Activated naive CD4-positive, alpha-beta T cell (primary cell): ENCODE results near the gene GPR34.
"Not testable (repeated sequence)": the region's sequence is repeated elsewhere in the genome, so short reads cannot be mapped to it uniquely, and the experiment has no call there.

Experiments
- DNase-seq, 4 experiments: peaks; one replicate each; lab custom pipeline; 2025; lab: John Stamatoyannopoulos, UW

The GPR34 gene

GRCh38 chrX:41688835-41689234, at the start of gene GPR34:
Gene GPR34, plus strand, starts transcription at chrX:41688973. Its CDS starts 6,661 bp downstream, at chrX:41695634.
- DNase-seq: no peak

GRCh38 chrX:41646201-41646600, 42.6 kb upstream of the GPR34 start:
- DNase-seq: not testable (repeated sequence)

GRCh38 chrX:41653125-41653524, 35.6 kb upstream of the GPR34 start:
- no peak for DNase-seq

- no peak for DNase-seq
Measured at GRCh38 chrX:41655101-41655500, 33.7 kb upstream of the GPR34 start.

- no peak for DNase-seq
Measured at GRCh38 chrX:41655631-41656030, 33.1 kb upstream of the GPR34 start.

- DNase-seq: no peak
Measured at GRCh38 chrX:41661366-41662095, 27.2 kb upstream of the GPR34 start.

- DNase-seq: no peak
Measured at GRCh38 chrX:41664375-41664901, 24.3 kb upstream of the GPR34 start.

- DNase-seq: no peak
Measured at GRCh38 chrX:41664908-41665307, 23.9 kb upstream of the GPR34 start.

GRCh38 chrX:41665686-41666085, 23.1 kb upstream of the GPR34 start:
- DNase-seq: no peak

GRCh38 chrX:41666251-41666650, 22.5 kb upstream of the GPR34 start:
- DNase-seq: no peak

GRCh38 chrX:41667631-41668030, 21.1 kb upstream of the GPR34 start:
- no peak for DNase-seq

- DNase-seq: no peak
Measured at GRCh38 chrX:41670112-41670511, 18.7 kb upstream of the GPR34 start.

- no peak for DNase-seq
Measured at GRCh38 chrX:41671082-41671481, 17.7 kb upstream of the GPR34 start.

- no peak for DNase-seq
Measured at GRCh38 chrX:41672643-41673042, 16.1 kb upstream of the GPR34 start.

- not testable (repeated sequence) for DNase-seq
Measured at GRCh38 chrX:41676361-41676760, 12.4 kb upstream of the GPR34 start.

- DNase-seq: no peak
Measured at GRCh38 chrX:41677183-41678060, 11.4 kb upstream of the GPR34 start.

- DNase-seq: no peak
Measured at GRCh38 chrX:41684138-41684537, 4.6 kb upstream of the GPR34 start.

- DNase-seq: no peak
Measured at GRCh38 chrX:41684940-41685339, 3.8 kb upstream of the GPR34 start.

GRCh38 chrX:41686788-41687187, 2.0 kb upstream of the GPR34 start:
- DNase-seq: no peak

GRCh38 chrX:41688156-41688555, 617 bp upstream of the GPR34 start:
- no peak for DNase-seq

GRCh38 chrX:41689711-41690110, 938 bp downstream of the GPR34 start:
- DNase-seq: no peak

GRCh38 chrX:41692162-41692749, 3.5 kb downstream of the GPR34 start:
- DNase-seq: no peak

- no peak for DNase-seq
Measured at GRCh38 chrX:41693024-41693423, 4.3 kb downstream of the GPR34 start.
